H9 (cell line): Measurements from ENCODE around the gene TOR4A. TPM values are rescaled to one million over a fixed set of nuclear protein-coding genes. Genes with fewer than 3 reads are reported as not detected.
A peak's percentile ranks its signal among the peaks of the same experiment; 100 is the strongest.

Experiments used
- DNase-seq: peaks from one replicate; pipeline ENCODE4 v3.0.0-alpha.2; 2017
- H2AFZ ChIP-seq: one replicate; pipeline ENCODE4 v1.6.1; 2013; ENCODE audit warnings: mild to moderate bottlenecking, low read length, control low read depth, moderate library complexity
- H2AK5ac ChIP-seq: 2 replicates; pipeline ENCODE4 v1.6.1; 2013; ENCODE audit warnings: low read length, control low read depth, mixed read lengths; ENCODE audit not compliant: insufficient read length
- H2BK120ac ChIP-seq: one replicate; pipeline ENCODE4 v1.6.1; 2013; ENCODE audit warnings: low read depth, mild to moderate bottlenecking, low read length, control low read depth, inconsistent platforms; ENCODE audit not compliant: poor library complexity, severe bottlenecking
- H2BK12ac ChIP-seq: 2 replicates; pipeline ENCODE4 v1.6.1; 2013; ENCODE audit warnings: low read length, control low read depth, mixed read lengths, low read depth; ENCODE audit not compliant: insufficient read length
- H2BK15ac ChIP-seq: 2 replicates; pipeline ENCODE4 v1.6.1; 2013; ENCODE audit warnings: low read depth, low read length, control low read depth
- H2BK20ac ChIP-seq: one replicate; pipeline ENCODE4 v1.6.1; 2013; ENCODE audit warnings: low read depth, mild to moderate bottlenecking, low read length, control low read depth, inconsistent platforms; ENCODE audit not compliant: poor library complexity, severe bottlenecking
- H2BK5ac ChIP-seq: 2 replicates; pipeline ENCODE4 v1.6.1; 2013; ENCODE audit warnings: low read length, control low read depth, mixed read lengths; ENCODE audit not compliant: insufficient read length
- H3K14ac ChIP-seq: 2 replicates; pipeline ENCODE4 v1.6.1; 2013; ENCODE audit warnings: low read length, control low read depth; ENCODE audit not compliant: insufficient read depth
- H3K18ac ChIP-seq: 2 replicates; pipeline ENCODE4 v1.6.1; 2013; ENCODE audit warnings: low read depth, mild to moderate bottlenecking, mixed read lengths, low read length, control low read depth; ENCODE audit not compliant: insufficient read length
- H3K23ac ChIP-seq: 2 replicates; pipeline ENCODE4 v1.6.1; 2013; ENCODE audit warnings: low read length, control low read depth, mixed read lengths, low read depth; ENCODE audit not compliant: insufficient read length
- H3K23me2 ChIP-seq: 2 replicates; pipeline ENCODE4 v1.6.1; 2013; ENCODE audit warnings: low read depth, mild to moderate bottlenecking, mixed read lengths, low read length, control low read depth; ENCODE audit not compliant: insufficient read length, poor library complexity, severe bottlenecking
- H3K27ac ChIP-seq: 2 replicates; pipeline ENCODE4 v1.5.1; 2013; ENCODE audit warnings: low read length, control low read depth, mixed read lengths, low read depth; ENCODE audit not compliant: insufficient read length
- H3K27me3 ChIP-seq: 2 replicates; pipeline ENCODE4 v1.6.1; 2013; ENCODE audit warnings: low read length, control low read depth, inconsistent platforms; ENCODE audit not compliant: insufficient read depth
- H3K4ac ChIP-seq: 2 replicates; pipeline ENCODE4 v1.6.1; 2013; ENCODE audit warnings: low read depth, mild to moderate bottlenecking, control low read depth, inconsistent platforms, low read length, moderate library complexity
- H3K4me1 ChIP-seq: 2 replicates; pipeline ENCODE4 v1.6.1; 2013; ENCODE audit warnings: low read length, control low read depth, inconsistent platforms; ENCODE audit not compliant: insufficient read depth
- H3K4me2 ChIP-seq: 2 replicates; pipeline ENCODE4 v1.6.1; 2013; ENCODE audit warnings: low read length, control low read depth, mixed read lengths; ENCODE audit not compliant: insufficient read length, insufficient read depth
- H3K56ac ChIP-seq: 2 replicates; pipeline ENCODE4 v1.6.1; 2013; ENCODE audit warnings: low read depth, mild to moderate bottlenecking, mixed read lengths, low read length, control low read depth; ENCODE audit not compliant: insufficient read length
- H3K79me1 ChIP-seq: 2 replicates; pipeline ENCODE4 v1.6.1; 2013; ENCODE audit warnings: low read depth, mild to moderate bottlenecking, moderate library complexity, low read length, control low read depth, inconsistent platforms; ENCODE audit not compliant: insufficient read depth, poor library complexity, severe bottlenecking
- H3K79me2 ChIP-seq: 2 replicates; pipeline ENCODE4 v1.6.1; 2013; ENCODE audit warnings: low read length, control low read depth, inconsistent platforms; ENCODE audit not compliant: insufficient read depth
- H3K9ac ChIP-seq: 2 replicates; pipeline ENCODE4 v1.6.1; 2013; ENCODE audit warnings: low read length, control low read depth, mixed read lengths; ENCODE audit not compliant: insufficient read length; ENCODE audit errors: extremely low read depth
- H3K9me3 ChIP-seq: one replicate; pipeline ENCODE4 v1.6.1; 2013; ENCODE audit warnings: low read depth, low read length, inconsistent platforms; ENCODE audit not compliant: control insufficient read depth
- H3T11ph ChIP-seq: one replicate; pipeline ENCODE4 v1.6.1; 2013; ENCODE audit warnings: mild to moderate bottlenecking, low read length, control low read depth, inconsistent platforms
- H4K20me1 ChIP-seq: one replicate; pipeline ENCODE4 v1.6.1; 2013; ENCODE audit not compliant: control insufficient read depth, insufficient read length, insufficient read depth
- H4K5ac ChIP-seq: 2 replicates; pipeline ENCODE4 v1.6.1; 2013; ENCODE audit warnings: low read depth, mild to moderate bottlenecking, mixed read lengths, low read length, control low read depth; ENCODE audit not compliant: insufficient read length
- H4K8ac ChIP-seq: replicated peaks from 2 replicates; pipeline ENCODE4 v1.6.1; 2013; ENCODE audit warnings: low read length, control low read depth, mixed read lengths, low read depth; ENCODE audit not compliant: insufficient read length
- H4K91ac ChIP-seq: 2 replicates; pipeline ENCODE4 v1.6.1; 2013; ENCODE audit warnings: low read depth, mild to moderate bottlenecking, moderate library complexity, mixed read lengths, low read length, control low read depth; ENCODE audit not compliant: insufficient read length
- H3K27ac Mint-ChIP-seq, 3 experiments: 2 replicates in 2 of 3; 3 replicates in 1 of 3; pipeline ENCODE4 v1.8.0; 2020 to 2021; ENCODE audit warnings: mixed read lengths in 3 of 3, mild to moderate bottlenecking in 1 of 3, moderate library complexity in 1 of 3
- H3K27me3 Mint-ChIP-seq: 2 replicates; pipeline ENCODE4 v1.8.0; 2021; ENCODE audit warnings: low read depth, mild to moderate bottlenecking, moderate library complexity, mixed read lengths
- H3K36me3 Mint-ChIP-seq, 3 experiments: 2 replicates in 2 of 3; 3 replicates in 1 of 3; pipeline ENCODE4 v1.8.0; 2020 to 2021; ENCODE audit warnings: low read depth in 3 of 3, mixed read lengths in 3 of 3; ENCODE audit not compliant: insufficient read depth in 1 of 3
- H3K4me1 Mint-ChIP-seq, 2 experiments: 2 replicates each; pipeline ENCODE4 v1.8.0; 2020; ENCODE audit warnings: mixed read lengths in 2 of 2
- H3K4me3 Mint-ChIP-seq, 2 experiments: 2 replicates in 1 of 2; 3 replicates in 1 of 2; pipeline ENCODE4 v1.8.0; 2020 to 2021; ENCODE audit warnings: mild to moderate bottlenecking in 2 of 2, mixed read lengths in 2 of 2, moderate library complexity in 1 of 2
- H3K9me3 Mint-ChIP-seq, 2 experiments: 2 replicates in 1 of 2; 3 replicates in 1 of 2; pipeline ENCODE4 v1.8.0; 2020; ENCODE audit warnings: mild to moderate bottlenecking in 2 of 2, mixed read lengths in 2 of 2, moderate library complexity in 1 of 2
- CTCF ChIP-seq: fragments of 200-600 bp; sonication (generic); conservative IDR thresholded peaks from 3 replicates; pipeline ENCODE4 v1.8.0; 2021; ENCODE audit warnings: antibody characterized with exemption, mild to moderate bottlenecking
- WGBS: extraction: QIAGEN DNeasy Blood & Tissue Kit; methylation state at CpG from one replicate; pipeline ENCODE4 v1.1.7; 2013; ENCODE audit warnings: missing lambda C conversion rate, low lambda C conversion rate, mixed read lengths; ENCODE audit not compliant: insufficient read length; ENCODE audit errors: extremely low coverage; 5-methylcytosine and 5-hydroxymethylcytosine counted together
- total RNA-seq: library from RNA; stranded (reverse); gene quantifications from 2 replicates; pipeline ENCODE4 v1.2.1, GENCODE V29; 2021

TOR4A gene
- total RNA-seq, 1 experiment from 2014 or later = 6.2 TPM

DNA sequence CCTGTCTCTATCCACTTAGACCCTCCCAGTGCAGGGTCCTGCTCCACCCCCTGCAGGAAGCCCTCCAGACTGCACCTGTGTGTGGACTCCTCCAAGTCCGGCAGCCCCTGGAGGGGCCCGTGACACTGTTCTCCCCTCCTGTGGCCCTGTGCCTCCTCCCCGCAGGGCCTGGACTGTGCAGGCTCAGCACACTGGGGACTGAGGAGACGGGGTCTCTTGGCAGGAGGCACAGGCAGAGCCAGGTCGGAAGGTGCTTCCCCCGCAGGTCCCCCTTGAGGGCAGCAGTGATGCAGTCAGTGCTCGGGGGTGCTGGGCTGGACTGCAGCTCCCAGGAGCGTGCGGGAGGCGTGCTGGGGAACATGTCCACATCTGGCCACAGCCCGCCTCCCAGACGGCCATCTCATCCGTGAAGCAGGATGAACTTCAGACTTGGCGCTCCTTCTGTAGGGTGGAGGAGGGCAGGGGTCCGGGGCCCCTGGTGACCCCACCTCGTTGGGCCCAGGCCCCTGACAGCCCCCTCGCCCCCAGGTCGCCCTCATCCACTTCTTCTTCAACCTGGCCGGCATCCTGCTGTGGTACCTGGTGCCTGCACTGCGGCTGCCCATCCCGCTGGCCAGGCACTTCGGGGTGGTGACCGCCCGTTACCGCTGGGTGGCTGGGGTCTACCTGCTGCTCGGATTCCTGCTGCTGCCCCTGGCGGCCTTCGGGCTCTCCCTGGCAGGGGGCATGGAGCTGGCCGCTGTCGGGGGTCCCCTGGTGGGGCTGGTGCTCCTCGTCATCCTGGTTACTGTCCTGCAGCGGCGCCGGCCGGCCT is 41.9 kb upstream of the TOR4A start:
- Histone ChIP-seq H3K9ac (no peak overlapping the region), H4K91ac (no peak overlapping the region), H2AFZ (no peak overlapping the region), H2BK5ac (no peak overlapping the region), H3K27me3 (no peaks in the 10 kb centered on the region), H4K5ac (no peak overlapping the region), H4K8ac (no peak overlapping the region), H3T11ph (no peak overlapping the region), H3K4me2 (no peak overlapping the region), H3K18ac (no peak overlapping the region), H3K27ac (no peak overlapping the region), H2AK5ac (no peak overlapping the region), H3K79me1 (no peaks in the 10 kb centered on the region), H3K4me1 (peaks cover 3% of the 10 kb centered on the region; the same call in 1 of the 2 replicates), H2BK20ac (no peak overlapping the region), H3K23me2 (no peaks in the 10 kb centered on the region), H3K14ac (no peak overlapping the region), H3K79me2 (no peaks in the 10 kb centered on the region), H2BK120ac (no peak overlapping the region), H3K4ac (no peak overlapping the region), H3K56ac (no peak overlapping the region), H3K23ac (no peak overlapping the region), H2BK15ac (no peak overlapping the region), H4K20me1 (no peaks in the 10 kb centered on the region), H3K9me3 (no peaks in the 10 kb centered on the region), H2BK12ac (no peak overlapping the region)
- peak; percentile 52 for TF ChIP-seq CTCF
- Mint-ChIP-seq H3K36me3 (peaks cover 0 to 5% (median 0%) of the 10 kb centered on the region in 3 experiments; a peak in 3 of 7 replicates), H3K4me1 (peaks cover 12 to 20% of the 10 kb centered on the region in 2 experiments), H3K4me3 (no peak overlapping the region), H3K27me3 (peaks cover 7% of the 10 kb centered on the region), H3K27ac (peak overlapping the region in 2 of 3 experiments; percentile 34 to 76; a peak in 2 of 7 replicates), H3K9me3 (no peaks in the 10 kb centered on the region)
- peak; percentile 68 for DNase-seq
- WGBS = no CpG with 5 or more reads among the region's 35 CpGs
